IPS-NIHi11 (cell line): ENCODE data around the gene PPRC1.
"Not testable (repeated sequence)": the region's sequence is repeated elsewhere in the genome, so short reads cannot be mapped to it uniquely, and the experiment has no call there.

Experiments used
- DNase-seq: peaks from one replicate; pipeline ENCODE4 v3.0.0; 2012; ENCODE audit warnings: mixed read lengths, low spot score

PPRC1 gene

GRCh38 chr10:102188941-102189898, 56.4 kb downstream of the PPRC1 start:
- not testable (repeated sequence) for DNase-seq

- no peak for DNase-seq
Observed at GRCh38 chr10:102191956-102192355, 59.1 kb downstream of the PPRC1 start.

DNA sequence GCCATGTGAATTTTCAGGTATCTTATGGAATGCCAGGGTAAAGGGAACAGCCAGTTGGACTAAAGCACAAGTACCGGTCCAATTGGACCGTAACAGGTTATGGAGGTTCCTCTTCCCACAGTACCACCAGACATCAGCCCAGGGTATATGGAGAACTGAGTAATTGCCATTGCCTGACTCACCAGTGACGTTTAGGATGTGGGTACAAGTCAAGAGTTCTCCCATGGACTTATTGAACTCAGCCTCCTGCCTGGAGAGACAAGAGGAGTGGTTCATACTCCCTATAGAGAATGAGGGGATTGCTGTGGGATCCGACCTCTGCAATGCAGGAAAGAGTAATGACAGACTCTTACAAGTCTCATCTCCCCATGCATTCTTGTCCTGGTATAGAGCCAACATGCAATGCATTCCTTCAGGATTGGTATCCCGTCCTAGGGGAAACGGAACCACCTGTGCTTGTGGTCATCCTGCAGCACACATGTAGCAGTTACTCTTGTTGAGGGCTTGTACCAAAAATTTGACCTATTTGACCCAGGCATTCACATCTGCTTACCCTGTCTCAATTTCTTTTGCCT, 62.5 kb downstream of the PPRC1 start:
- DNase-seq, result no peak

GRCh38 chr10:102196893-102197292, 64.1 kb downstream of the PPRC1 start:
- no peak for DNase-seq

DNA sequence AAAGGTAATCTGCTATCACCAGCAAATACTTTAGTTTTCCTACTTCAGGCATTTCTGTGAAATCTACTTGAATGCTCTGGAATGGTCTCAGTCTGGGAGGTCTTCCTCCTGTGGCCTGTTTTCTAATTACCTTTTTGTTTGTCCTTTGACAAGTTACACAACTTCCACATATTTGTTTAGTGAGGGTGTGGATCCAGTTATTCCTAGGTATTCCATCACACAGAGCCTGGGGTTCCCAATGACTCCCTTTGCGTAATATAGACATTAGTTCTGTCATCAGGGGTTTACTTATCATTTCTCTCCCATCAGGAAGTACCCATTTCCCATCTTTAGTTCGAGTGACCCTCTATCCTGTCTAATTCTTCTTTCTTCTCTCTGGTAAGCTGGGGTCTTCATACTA, 65.2 kb downstream of the PPRC1 start:
- no peak for DNase-seq
